RWPE1 (cell line): ENCODE measurements around the gene TCF7.

ENCODE experiments used
- CTCF ChIA-PET: fragments of 350-600 bp; sonication (Branson Sonifier 250); formaldehyde crosslinking; extraction: SDS; loops from one replicate; lab custom pipeline; 2021; lab: Yijun Ruan, JAX
- POLR2A ChIA-PET: fragments of 400-600 bp; formaldehyde crosslinking; extraction: SDS; loops from one replicate; lab custom pipeline; 2020; ENCODE audit warnings: antibody characterized with exemption; ENCODE audit not compliant: low non-redundant PET; lab: Yijun Ruan, JAX
- DNase-seq: peaks from one replicate; pipeline ENCODE4 v3.0.0; 2012; ENCODE audit warnings: low spot score
- H3K27ac ChIP-seq: fragments of 450-650 bp; 2 replicates; pipeline ENCODE4 v1.5.1; 2017
- CTCF ChIP-seq: fragments of 450-650 bp; conservative IDR thresholded peaks from 2 replicates; pipeline ENCODE4 v1.5.1; 2017; ENCODE audit warnings: low read depth, mild to moderate bottlenecking

TCF7 gene

GRCh38 chr5:134113902-134114875 is at the start of gene TCF7:
Gene TCF7, plus strand, starts transcription at chr5:134114681. Its CDS starts 226 bp downstream, at chr5:134114907.
- POLR2A ChIA-PET = no interaction called here
- peak within 1 kb of the TSS; percentile 53 for H3K27ac ChIP-seq
- DNase-seq = peak; percentile 98
- CTCF ChIA-PET = interaction anchor here (0.5 to 2.4 kb wide), 5 partner anchors 12 to 135 kb away, joined by 3 to 12 read pairs (median 4); no protein-coding TSS in a partner anchor
- no peak for TF ChIP-seq CTCF

- ChIA-PET CTCF (interaction anchor here (0.6 kb wide), 1 partner anchor 190 kb away, joined by 3 read pairs; no protein-coding TSS in a partner anchor), POLR2A (no interaction called here)
- no peak for TF ChIP-seq CTCF
Measured at GRCh38 chr5:134069553-134069952, 44.9 kb upstream of the TCF7 start.

GRCh38 chr5:134070725-134071613 is 43.5 kb upstream of the TCF7 start:
- no peak overlapping the region for H3K27ac ChIP-seq
- POLR2A ChIA-PET = no interaction called here
- DNase-seq = peak; percentile 53
- CTCF ChIA-PET = interaction anchor here (0.6 to 1.5 kb wide), 2 partner anchors 13 to 75 kb away, joined by 3 read pairs; no protein-coding TSS in a partner anchor
- TF ChIP-seq CTCF = peak; percentile 41

More at GRCh38 chr5:134069553-134069952, 44.9 kb upstream of the TCF7 start:
- no peak for DNase-seq
- H3K27ac ChIP-seq = no peak overlapping the region

GRCh38 chr5:134071614-134072207 is 42.8 kb upstream of the TCF7 start:
- ChIA-PET CTCF (interaction anchor here (0.6 to 2.7 kb wide), 5 partner anchors 13 to 90 kb away, joined by 3 to 15 read pairs (median 3); no protein-coding TSS in a partner anchor), POLR2A (no interaction called here)
- DNase-seq = no peak
- TF ChIP-seq CTCF = no peak
- H3K27ac ChIP-seq = no peak overlapping the region

- CTCF ChIA-PET = interaction anchor here (0.6 to 2.7 kb wide), 5 partner anchors 12 to 110 kb away, joined by 3 to 15 read pairs (median 4); no protein-coding TSS in a partner anchor
- H3K27ac ChIP-seq = no peak overlapping the region
- no peak for DNase-seq
- POLR2A ChIA-PET = no interaction called here
- no peak for TF ChIP-seq CTCF
Measured at GRCh38 chr5:134072471-134073210, 41.8 kb upstream of the TCF7 start.
